22Rv1 (cell line): ENCODE data around the gene ZFHX3.

ENCODE experiments used
- H3K27ac ChIP-seq: fragments of 450-650 bp; 2 replicates; pipeline ENCODE4 v1.5.1; 2017
- ZFX ChIP-seq: fragments of 450-650 bp; IDR thresholded peaks from 2 replicates; pipeline ENCODE4 v1.6.1; 2017; ENCODE audit warnings: antibody characterized with exemption, borderline replicate concordance
- TF ChIP-seq, protein P1 (sequence below): fragments of 450-650 bp; IDR thresholded peaks from 2 replicates; pipeline ENCODE4 v1.5.1; 2017; ENCODE audit warnings: mild to moderate bottlenecking

The ZFHX3 gene

DNA sequence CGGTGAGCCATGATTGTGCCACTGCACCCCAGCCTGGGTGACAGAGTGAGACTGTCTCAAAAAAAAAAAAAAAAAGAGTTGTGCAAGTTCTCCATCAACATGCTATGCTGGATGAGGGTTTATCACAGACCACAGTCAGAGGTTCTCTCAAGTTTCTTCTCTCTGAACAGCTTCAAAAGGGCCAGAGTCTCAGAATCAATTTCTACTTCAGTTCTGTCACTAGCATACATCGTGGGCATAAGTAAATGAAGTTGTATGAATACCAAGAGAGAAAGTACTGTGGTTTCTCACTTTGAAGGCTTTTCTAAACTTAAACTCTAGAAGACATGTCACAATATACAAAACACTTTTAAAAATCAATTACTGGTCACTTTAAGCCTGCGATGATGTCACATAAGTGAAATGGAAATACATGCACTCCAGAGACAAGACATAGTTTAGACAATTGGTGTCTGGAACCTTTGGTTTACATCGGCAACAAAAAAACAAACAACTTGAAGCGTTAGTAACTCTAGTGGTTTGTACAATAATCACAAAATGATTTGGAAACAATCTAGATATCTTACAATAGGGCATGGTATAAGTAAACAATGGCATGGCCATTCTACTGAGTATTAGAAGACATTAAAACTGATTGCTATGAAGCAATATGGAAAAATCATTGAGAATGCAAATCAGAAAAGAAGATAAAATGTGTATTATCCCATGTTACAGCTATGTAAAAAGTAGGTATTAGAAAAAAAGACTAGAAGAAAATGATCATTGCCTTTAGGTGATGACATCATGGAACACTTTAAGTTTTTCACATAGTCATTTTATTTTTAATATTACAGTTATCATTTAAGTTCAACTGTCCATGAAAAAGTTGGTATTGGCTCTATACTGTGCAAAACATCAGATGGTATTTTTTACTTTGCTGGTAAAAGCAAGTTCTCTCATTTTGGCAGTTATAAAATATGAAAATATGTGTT lies 232.3 kb downstream of the ZFHX3 start:
- H3K27ac ChIP-seq = no peak overlapping the region
- no peak for TF ChIP-seq ZFX
- TF ChIP-seq, protein P1, sequence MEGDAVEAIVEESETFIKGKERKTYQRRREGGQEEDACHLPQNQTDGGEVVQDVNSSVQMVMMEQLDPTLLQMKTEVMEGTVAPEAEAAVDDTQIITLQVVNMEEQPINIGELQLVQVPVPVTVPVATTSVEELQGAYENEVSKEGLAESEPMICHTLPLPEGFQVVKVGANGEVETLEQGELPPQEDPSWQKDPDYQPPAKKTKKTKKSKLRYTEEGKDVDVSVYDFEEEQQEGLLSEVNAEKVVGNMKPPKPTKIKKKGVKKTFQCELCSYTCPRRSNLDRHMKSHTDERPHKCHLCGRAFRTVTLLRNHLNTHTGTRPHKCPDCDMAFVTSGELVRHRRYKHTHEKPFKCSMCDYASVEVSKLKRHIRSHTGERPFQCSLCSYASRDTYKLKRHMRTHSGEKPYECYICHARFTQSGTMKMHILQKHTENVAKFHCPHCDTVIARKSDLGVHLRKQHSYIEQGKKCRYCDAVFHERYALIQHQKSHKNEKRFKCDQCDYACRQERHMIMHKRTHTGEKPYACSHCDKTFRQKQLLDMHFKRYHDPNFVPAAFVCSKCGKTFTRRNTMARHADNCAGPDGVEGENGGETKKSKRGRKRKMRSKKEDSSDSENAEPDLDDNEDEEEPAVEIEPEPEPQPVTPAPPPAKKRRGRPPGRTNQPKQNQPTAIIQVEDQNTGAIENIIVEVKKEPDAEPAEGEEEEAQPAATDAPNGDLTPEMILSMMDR = no peak

DNA sequence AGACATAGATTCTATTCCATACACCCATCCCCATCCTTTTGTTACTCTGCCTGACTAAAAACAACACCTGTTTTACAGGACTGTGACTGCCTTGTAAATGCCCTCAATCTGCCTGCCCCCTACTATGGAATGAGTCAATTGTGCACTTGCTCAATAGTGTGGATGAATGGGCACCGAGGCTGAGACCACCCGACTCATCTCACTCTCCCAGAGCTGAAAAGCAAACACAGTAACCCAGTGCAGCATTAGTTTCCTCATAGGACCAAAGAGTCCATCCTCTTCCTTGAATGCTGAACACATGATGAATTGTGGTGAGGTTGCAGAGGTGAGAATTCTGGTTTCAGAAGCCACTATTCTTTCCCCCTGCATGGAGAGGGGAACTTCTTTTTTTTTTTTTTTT lies 233.7 kb downstream of the ZFHX3 start:
- no peak overlapping the region for H3K27ac ChIP-seq
- TF ChIP-seq, protein P1 = no peak
- TF ChIP-seq ZFX = no peak

DNA sequence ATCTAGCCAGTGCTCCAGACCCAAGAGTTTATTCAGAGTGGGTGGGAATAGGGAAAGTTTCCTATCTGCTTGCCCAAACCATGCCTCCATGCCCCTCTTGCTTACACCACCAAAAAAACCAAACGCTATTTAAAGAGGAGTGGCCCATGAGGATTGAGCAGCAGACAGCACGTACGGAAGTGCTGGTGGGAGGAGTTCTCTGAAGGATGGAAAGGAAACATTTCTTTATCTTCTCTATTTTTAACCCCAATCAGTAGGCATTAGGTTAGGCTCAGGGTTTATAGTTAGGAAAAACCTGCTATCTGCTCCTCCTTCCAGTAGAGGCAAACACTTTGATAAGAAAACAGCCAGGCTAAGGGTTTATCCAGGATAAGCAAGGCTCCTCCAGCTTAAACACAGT lies 235.3 kb downstream of the ZFHX3 start:
- TF ChIP-seq, protein P1 = no peak
- TF ChIP-seq ZFX = no peak
- no peak overlapping the region for H3K27ac ChIP-seq

DNA sequence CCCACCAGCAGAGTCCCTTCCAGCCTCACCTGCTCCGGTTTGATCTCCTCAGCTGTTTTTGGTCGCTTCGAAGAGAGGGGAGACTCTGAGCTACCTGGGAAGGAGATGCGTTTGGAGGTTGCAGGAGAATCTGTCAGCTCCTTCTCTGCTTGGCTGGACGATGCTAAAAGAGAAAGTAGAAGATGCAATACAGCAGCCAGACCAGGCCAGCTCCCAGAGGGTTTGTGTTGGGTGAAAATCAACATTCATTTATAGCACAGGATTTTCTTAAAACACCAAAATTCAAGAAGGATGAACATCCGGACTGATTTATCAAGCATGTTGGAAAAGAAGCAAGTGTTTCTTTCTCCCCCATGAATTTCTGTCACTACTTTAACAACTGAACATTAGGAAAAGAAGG lies 236.1 kb downstream of the ZFHX3 start:
- TF ChIP-seq, protein P1 = no peak
- TF ChIP-seq ZFX = no peak
- no peak overlapping the region for H3K27ac ChIP-seq

DNA sequence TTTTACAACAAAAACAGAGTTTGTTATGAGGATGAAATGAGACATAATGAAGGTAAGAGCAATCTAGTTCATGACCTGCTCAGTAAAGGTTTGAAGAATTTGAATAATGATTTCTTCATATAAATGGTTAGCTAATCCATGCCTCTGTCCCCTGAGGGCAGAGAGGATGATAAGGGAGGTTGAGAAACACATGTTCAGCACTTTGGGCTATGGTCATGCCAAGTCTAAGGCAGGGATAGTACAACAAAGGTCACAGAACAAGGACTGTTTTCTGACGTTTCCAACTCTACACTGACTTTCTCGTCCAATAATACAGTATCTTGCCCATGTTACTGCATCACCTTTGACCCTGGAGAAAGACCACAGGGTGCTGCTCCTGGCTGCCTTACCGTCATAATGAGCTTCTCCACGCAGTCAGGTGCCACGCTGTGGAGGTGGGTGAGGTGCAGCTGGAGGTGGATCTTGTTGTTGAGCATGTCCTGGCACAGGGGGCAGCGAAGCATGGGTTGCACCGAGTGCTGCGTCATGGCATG lies 236.7 kb downstream of the ZFHX3 start:
- TF ChIP-seq ZFX = no peak
- TF ChIP-seq, protein P1 = no peak
- H3K27ac ChIP-seq = no peak overlapping the region

DNA sequence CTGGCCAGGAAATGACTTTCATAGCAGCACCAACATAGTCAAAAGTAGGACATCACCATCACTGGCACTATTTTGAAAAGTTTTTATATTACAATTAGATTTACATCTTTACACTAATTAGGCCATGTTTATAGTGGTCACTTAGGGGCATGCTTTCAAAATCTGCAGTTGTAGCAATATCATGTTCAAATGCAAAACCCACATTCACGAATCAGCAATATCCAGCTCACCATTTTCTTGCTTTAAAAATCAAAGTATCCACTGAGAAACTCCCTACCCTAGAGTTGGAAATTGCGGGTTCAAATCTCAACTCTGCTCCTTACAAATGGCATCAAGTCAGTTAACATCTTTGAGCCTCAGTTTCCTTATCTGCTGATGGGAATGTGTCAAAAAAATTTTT lies 237.4 kb downstream of the ZFHX3 start:
- H3K27ac ChIP-seq = no peak overlapping the region
- TF ChIP-seq, protein P1 = no peak
- no peak for TF ChIP-seq ZFX

DNA sequence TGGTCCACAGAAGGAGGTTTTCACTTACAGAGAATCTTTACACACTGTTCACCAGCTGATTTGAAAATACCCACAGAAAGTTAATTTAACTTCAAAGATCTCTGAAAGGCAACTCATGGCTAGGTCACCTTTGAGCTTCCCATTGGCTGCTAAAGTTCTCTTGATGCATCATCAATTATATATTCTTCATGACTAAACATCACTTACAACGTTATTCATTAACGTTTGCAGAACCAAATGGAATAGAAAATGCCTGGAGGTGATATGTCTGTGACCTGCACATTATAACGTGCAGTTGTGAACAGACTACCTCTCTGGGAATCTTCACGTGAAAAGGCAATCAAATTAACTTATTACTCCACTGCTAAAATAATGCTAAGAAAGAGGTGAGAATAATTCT lies 238.5 kb downstream of the ZFHX3 start:
- TF ChIP-seq ZFX = no peak
- TF ChIP-seq, protein P1 = no peak
- H3K27ac ChIP-seq = no peak overlapping the region
